MG63 (cell line): ENCODE results near the gene NXN. TPM values are rescaled to one million over a fixed set of nuclear protein-coding genes. Genes with fewer than 3 reads are reported as not detected.
A peak's percentile ranks its signal among the peaks of the same experiment; 100 is the strongest.
"Not testable (repeated sequence)": the region's sequence is repeated elsewhere in the genome, so short reads cannot be mapped to it uniquely, and the experiment has no call there.

Experiments
- DNase-seq: peaks from one replicate; pipeline ENCODE4 v3.0.0-alpha.2; 2020
- H3K27me3 ChIP-seq: fragments of 250-450 bp; sonication (Bioruptor Pico); 2 replicates; pipeline ENCODE4 v1.5.1; 2020; ENCODE audit warnings: mild to moderate bottlenecking, moderate library complexity
- H3K36me3 ChIP-seq: fragments of 250-450 bp; sonication (Bioruptor Pico); 2 replicates; pipeline ENCODE4 v1.5.1; 2020; ENCODE audit warnings: mild to moderate bottlenecking, moderate library complexity
- H3K4me3 ChIP-seq: fragments of 250-450 bp; sonication (Bioruptor Pico); 2 replicates; pipeline ENCODE4 v1.5.1; 2020; ENCODE audit warnings: mild to moderate bottlenecking, moderate library complexity
- H3K9me3 ChIP-seq: fragments of 250-450 bp; sonication (Bioruptor Pico); 2 replicates; pipeline ENCODE4 v1.5.1; 2020; ENCODE audit warnings: mild to moderate bottlenecking, moderate library complexity
- total RNA-seq: library from RNA; depleted of rRNA; stranded (reverse); fragments of >200 nt; shearing (Covaris generic); gene quantifications from 2 replicates; pipeline ENCODE4 v1.2.3, GENCODE V29; 2014; ENCODE audit warnings: low replicate concordance

Gene NXN
- total RNA-seq, 1 experiment from 2014 or later, result 100 TPM

DNA sequence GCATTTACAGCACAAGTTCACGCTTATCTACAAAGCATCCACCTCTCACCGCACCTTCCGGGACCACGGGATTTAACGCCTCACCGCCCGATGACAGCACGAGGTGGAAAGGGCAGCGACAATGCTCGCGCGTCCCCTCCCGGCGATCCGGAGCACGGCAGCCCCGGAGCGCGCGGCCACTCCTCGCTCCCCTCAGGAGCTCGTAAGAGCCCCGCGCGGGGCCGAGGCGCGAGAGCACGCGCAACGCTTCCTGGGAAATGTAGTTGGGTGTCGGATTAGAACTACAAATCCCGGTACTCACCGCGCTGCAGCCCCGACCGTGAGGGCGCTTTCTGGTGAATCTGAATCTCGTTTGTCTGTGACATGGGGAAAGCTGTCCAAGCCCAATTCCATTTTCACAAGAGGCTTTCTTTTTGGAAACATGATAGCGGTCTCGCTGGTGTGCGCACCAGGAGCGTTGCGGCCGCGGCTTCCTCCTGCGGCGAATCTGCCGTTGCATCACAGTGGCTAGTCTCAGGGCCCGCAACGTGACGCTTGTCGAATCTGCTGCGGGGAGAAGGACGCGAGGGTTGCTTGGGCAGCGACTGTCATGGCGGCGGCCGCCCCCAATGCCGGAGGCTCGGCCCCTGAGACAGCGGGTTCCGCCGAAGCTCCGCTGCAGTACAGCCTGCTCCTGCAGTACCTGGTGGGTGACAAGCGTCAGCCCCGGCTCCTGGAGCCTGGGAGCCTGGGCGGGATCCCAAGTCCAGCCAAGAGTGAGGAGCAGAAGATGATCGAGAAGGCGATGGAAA, 17.2 kb upstream of the NXN start, which contains the start of gene TIMM22:
TSS of gene TIMM22 (plus strand) at position 576 of the 791 bp plus-strand sequence. CDS start at position 590, 14 bp downstream.
- no peaks in the 10 kb centered on the region for H3K27me3 ChIP-seq
- H3K36me3 ChIP-seq, result peaks cover 22% of the 10 kb centered on the region
- H3K4me3 ChIP-seq, result peak within 1 kb of the TSS; percentile 79
- H3K9me3 ChIP-seq, result no peaks in the 10 kb centered on the region
- peak; percentile 88 for DNase-seq

DNA sequence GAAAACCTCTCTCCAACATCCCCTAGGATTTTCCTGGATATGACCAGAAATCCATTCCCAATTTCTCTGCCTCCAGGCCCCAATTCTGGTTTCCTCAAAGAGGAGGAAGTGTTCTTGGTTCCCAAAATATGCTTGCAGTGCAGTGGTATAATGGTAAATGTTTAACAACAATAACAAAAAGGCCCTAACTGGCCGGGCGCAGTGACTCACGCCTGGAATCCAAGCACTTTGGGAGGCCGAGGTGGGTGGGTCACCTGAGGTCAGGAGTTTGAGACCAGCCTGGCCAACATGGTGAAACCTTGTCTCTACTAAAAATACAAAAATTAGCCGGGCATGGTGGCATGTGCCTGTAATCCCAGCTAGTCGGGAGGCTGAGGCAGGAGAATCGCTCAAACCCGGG, 15.7 kb upstream of the NXN start:
- H3K27me3 ChIP-seq, DNase-seq, H3K4me3 ChIP-seq, H3K9me3 ChIP-seq: not testable (repeated sequence)
- H3K36me3 ChIP-seq, result peaks cover 12% of the 10 kb centered on the region

DNA sequence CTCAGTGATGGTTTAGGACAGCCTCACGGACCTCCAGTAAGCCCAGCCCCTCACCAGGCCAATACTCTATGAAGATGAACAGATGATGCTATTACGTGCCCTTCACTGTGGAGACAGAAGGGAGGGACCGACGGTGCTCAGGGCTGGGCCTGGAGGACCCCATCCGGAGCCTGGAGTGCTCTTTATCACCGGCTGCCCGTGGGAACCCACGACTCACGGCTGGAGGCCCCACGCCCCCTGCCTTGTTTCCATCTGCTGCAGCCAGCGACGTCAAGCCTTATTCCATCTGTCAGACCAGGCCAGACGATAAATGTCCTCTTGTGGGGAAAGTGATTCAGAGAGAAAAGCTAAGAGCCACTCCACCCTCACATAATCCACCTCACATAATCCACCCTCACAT, 13.4 kb upstream of the NXN start:
- DNase-seq, result no peak
- no peak overlapping the region for H3K4me3 ChIP-seq
- H3K9me3 ChIP-seq, result no peaks in the 10 kb centered on the region
- no peaks in the 10 kb centered on the region for H3K27me3 ChIP-seq
- H3K36me3 ChIP-seq, result no peaks in the 10 kb centered on the region

DNA sequence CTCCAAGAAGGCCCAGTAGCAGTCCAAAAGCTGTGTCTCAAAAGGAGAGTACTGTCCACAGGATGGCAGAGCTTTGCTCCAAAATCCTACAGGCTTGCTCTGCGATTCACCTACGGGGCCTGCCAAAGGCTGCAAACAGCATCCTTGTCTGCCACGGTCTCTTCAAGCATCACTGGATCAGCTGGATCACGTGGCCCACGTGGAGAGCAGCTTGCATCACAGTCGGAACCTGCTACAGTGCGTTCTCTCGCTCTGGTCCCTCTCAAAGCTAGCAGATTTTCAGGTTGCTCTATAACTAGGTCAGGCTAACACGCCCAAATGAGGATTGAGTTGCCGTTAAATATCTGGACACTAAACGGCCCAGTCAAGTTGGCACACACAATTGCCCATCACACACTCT, 9.0 kb upstream of the NXN start:
- Histone ChIP-seq H3K9me3 (no peaks in the 10 kb centered on the region), H3K4me3 (no peak overlapping the region), H3K27me3 (no peaks in the 10 kb centered on the region), H3K36me3 (no peaks in the 10 kb centered on the region)
- DNase-seq, result no peak

DNA sequence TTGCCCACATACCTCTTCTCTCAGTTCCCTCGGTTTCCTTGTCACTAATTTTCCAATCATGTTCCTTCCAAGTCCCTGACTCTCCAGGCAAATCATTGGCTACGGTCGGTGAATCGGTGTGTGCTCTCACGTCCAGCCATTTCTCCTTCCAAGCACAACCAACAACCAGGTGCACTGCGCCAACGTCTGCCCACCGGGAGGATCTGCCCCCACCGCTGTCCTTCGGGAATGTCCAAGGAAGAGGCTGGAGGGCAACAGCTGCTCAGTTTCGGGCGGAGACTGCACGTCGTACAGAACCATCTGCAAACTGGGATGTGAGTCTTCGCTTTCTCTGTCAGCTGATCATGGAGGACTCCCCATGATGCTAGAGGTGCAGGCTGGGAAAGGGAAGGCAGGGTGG, 8.4 kb upstream of the NXN start:
- no peak overlapping the region for H3K4me3 ChIP-seq
- no peaks in the 10 kb centered on the region for H3K27me3 ChIP-seq
- no peaks in the 10 kb centered on the region for H3K9me3 ChIP-seq
- no peaks in the 10 kb centered on the region for H3K36me3 ChIP-seq
- DNase-seq, result no peak

DNA sequence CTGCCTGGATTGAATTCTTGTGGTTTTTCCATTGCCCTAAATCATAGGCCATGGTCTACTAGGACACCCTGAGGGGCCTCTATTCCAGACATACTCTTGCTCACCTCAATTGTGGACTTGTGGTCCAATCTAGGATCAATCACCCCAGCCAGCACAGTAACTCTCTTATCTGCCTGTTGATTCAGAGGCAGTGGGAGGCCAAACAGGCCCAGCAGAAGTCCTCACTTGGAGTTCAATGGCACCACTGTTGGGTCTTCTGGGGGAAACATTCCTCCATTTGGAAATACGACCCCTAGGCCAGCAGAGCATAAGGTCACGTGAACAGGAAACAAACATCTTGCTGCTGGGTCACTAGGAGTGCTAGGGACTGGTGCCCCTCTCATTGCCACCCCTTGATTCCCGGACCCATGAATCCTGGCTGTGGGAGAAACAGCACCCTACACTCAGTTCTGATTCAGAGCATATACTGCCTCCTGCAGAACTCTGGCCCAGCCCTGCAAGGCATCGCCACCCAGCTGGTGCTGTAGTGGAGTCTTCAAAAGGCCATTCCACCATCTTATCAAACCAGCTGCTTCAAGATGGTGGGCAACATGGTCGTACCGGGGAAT, 6.8 kb upstream of the NXN start:
- no peak for DNase-seq
- no peaks in the 10 kb centered on the region for H3K9me3 ChIP-seq
- no peaks in the 10 kb centered on the region for H3K36me3 ChIP-seq
- no peak overlapping the region for H3K4me3 ChIP-seq
- H3K27me3 ChIP-seq, result no peaks in the 10 kb centered on the region

DNA sequence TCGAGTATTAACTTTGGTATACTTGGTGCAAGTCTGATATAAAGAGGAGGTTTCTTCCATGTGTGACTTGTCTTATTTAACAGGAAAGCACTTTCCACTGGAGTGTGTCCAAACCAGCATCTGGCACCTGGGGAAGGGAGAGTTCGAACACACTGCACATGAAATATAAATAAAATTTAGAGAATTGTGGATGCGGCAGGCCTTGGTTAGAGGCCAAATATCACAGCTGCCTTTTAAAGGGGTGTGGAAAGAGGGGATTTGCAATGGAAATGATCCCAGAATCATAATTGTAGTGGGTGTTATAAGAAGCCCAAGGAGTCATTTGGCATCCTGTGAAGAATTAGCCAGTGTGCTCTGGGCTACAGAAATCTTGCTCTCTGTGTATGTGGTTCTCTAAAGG, 4.3 kb upstream of the NXN start:
- no peak for DNase-seq
- no peaks in the 10 kb centered on the region for H3K9me3 ChIP-seq
- no peak overlapping the region for H3K4me3 ChIP-seq
- no peaks in the 10 kb centered on the region for H3K36me3 ChIP-seq
- H3K27me3 ChIP-seq, result no peaks in the 10 kb centered on the region

DNA sequence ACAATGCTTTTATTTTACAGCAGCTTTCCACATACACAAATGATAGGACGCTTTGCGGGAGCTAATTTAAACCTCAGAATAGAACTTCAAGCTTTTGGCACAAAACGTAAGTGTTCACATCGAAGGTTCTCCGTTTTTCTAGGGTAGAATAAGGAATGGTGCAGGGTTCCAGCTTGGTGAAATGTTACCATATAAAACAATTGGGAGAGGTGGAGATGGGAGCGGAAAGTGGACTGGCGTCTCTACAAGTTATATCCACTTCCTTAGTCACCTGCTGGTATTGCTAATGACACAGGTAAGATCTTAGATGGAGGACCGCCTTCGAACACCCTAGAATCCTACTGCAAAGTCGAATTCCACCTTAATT, 1.7 kb upstream of the NXN start:
- DNase-seq, result no peak
- H3K9me3 ChIP-seq, result no peaks in the 10 kb centered on the region
- no peaks in the 10 kb centered on the region for H3K27me3 ChIP-seq
- no peak overlapping the region for H3K4me3 ChIP-seq
- H3K36me3 ChIP-seq, result peaks cover 16% of the 10 kb centered on the region

DNA sequence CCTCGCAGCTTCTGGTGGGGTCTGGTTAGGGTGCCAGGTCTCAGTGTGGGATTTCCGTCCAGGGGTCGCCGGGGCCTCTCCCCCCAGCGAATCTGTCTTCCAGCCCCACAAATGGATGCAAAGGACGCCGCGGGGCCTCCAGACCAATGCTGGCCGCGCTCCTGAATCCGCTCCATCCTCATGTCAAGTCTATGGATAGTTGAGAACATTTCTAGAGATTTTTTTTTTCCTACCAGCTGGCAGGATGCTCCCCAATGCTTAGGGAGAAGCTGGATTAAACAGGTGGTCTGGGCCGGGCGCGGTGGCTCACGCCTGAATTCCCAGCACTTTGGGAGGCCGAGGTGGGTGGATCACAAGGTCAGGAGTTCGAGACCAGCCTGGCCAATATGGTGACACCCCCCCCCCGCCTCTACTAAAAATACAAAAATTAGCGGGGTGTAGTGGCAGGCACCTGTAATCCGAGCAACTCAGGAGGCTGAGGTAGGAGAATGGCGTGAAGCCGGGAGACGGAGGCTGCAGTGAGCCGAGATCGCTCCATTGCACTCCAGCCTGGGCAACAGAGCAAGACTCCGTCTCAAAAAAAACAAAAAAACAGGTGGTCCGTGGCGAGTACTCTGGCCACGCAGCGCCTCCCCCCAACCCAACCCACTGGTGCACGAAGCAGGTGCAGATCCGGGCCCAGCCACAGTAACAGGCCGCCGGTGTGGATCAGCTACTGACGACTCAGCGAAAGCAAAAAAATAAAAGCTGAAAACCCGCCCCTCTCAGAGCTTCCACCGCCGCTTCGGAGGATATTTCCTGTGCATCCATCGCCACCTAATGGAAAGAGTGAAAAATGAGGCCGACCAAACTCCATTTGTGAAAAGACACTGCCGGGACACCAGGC, 1.1 kb upstream of the NXN start:
- H3K4me3 ChIP-seq, result peak overlapping the region; percentile 45
- DNase-seq, result peak; percentile 61
- H3K9me3 ChIP-seq, result no peaks in the 10 kb centered on the region
- peaks cover 21% of the 10 kb centered on the region for H3K36me3 ChIP-seq
- no peaks in the 10 kb centered on the region for H3K27me3 ChIP-seq

DNA sequence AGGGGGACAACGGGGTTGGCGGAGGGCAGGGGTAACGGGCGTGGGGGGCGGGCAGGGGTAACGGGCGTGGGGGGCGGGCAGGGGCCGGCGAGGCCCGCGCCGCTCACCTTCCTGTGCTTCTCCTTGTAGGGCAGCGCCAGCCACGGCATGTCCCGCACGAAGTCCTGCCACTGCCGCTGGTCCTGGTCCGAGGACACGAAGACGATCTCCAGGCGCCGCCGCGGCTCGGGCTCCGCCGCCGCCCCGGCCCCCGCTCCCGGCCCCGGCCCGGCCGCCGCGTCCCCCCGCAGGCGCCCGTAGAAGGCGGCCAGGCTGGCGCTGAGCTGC, 401 bp downstream of the NXN start:
- Histone ChIP-seq H3K27me3 (no peaks in the 10 kb centered on the region), H3K4me3 (peak overlapping the region; percentile 56), H3K9me3 (no peaks in the 10 kb centered on the region), H3K36me3 (peaks cover 21% of the 10 kb centered on the region)
- no peak for DNase-seq

DNA sequence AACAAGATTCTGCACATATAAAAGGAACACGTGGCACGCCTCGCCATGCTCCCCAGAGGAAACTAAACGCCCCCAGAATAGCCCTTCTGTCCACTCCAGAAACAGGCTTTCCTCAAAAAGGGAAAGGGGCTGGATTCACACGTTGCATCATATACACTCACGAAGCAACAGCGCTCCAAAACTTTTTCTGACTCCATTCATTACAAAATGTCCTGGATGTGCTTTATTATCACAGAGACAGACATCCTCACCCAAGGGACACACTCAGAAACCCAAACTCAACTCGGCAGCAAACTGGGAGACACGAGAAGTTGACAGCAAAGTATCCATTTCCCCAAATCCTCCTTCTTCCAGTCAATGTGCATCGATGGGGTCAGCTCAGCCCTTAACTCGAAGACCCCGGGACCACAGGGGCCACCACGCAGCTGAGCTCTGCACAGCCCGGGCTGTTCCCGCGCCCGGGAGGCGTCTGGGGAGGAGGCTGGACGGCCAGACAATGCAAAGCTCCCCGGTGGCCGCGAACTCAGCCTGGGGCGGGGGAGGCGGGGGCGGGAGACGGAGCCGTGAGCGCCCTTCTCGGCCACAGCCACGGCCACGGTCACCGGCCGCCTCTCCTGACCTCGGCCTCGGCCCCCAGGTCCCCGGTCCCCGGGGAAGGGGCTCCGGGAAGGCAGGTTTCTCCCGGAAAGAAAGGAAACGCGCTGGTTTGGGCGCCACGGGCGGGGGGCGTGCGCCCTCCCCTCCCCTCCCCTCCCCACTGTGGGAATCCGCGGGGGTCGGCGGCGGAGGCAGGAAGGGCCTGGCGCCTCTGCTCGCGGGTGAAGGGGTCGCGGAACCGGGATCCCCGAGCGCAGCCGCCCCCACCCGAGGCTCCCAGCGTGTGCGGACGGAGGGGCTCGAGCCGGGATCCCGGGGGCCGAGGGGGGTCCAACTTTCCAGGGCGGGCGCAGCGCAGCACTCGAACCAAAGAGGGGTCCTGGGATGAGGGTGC, 1.2 kb downstream of the NXN start:
- no peaks in the 10 kb centered on the region for H3K9me3 ChIP-seq
- no peaks in the 10 kb centered on the region for H3K27me3 ChIP-seq
- DNase-seq, result peak; percentile 49
- H3K36me3 ChIP-seq, result peaks cover 21% of the 10 kb centered on the region
- H3K4me3 ChIP-seq, result peak overlapping the region; percentile 70

DNA sequence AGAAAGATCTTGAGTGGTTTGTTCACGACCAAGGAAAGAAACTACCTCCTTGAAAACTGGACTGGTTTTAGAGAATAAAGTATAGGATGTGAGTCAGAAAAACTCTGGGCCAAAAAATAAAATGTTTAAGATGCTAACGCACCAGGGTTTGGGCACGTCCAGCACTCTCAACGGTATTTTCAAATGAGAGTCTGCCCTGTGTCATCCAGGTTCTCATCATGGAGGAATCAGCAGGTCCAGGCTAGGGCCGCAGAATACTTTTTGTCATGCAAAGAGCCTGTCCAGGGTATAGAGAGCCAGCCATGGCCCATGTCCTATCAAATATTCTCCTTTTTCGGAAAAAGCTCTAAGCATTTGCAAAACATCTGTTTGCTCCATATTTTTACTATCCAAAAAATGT, 2.4 kb downstream of the NXN start:
- peak; percentile 53 for DNase-seq
- H3K9me3 ChIP-seq, result no peaks in the 10 kb centered on the region
- peaks cover 23% of the 10 kb centered on the region for H3K36me3 ChIP-seq
- peak overlapping the region; percentile 70 for H3K4me3 ChIP-seq
- no peaks in the 10 kb centered on the region for H3K27me3 ChIP-seq

DNA sequence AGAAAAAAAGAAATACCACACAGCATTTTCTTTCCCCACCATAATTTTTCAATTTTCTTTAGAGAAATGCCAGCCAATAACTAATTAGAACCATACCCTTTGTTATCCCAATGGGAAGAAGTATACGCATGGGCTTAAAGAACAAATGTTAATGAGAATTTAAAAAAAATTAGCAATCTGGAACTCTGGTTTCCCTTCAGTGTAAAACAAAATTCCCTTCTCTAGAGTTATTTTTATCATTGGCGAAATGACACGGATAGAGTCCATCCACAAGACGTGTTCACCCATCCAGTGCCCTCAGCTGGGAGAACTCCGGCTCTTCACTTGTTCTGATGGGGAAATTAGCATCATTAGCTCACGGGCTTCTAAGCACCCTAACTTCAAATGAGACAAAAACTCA, 3.3 kb downstream of the NXN start:
- peak overlapping the region; percentile 70 for H3K4me3 ChIP-seq
- no peak for DNase-seq

DNA sequence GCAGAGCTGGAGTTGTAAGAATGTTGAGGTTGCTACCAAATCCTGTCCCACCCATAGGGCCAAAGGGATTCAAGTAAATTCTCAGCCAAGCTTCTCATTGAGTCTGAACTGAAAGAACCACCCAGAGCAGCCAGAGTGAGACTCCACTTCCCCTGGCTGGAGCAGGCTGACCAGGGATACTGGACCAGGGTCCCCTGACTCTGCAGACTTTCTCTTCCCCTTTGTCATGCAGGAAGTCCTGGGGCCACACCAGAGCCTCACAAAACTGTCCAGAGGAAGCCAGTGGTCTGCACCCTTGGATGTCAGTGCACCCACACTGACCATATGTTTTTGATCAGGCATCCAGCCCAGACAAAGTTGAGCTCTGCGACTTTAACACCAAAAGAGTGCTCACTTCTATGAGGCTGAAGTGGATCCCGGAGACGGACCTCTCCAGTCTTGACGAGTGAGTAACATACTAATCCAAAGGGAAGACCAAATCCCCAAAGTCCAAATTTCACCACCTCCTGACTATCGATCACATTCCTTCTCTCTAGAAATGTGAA, 4.1 kb downstream of the NXN start:
- no peak for DNase-seq
- H3K9me3 ChIP-seq, result no peaks in the 10 kb centered on the region
- H3K27me3 ChIP-seq, result no peaks in the 10 kb centered on the region
- peak overlapping the region; percentile 27 for H3K4me3 ChIP-seq
- H3K36me3 ChIP-seq, result peaks cover 26% of the 10 kb centered on the region

More for the DNA sequence above, 3.3 kb downstream of the NXN start:
- Histone ChIP-seq H3K27me3 (no peaks in the 10 kb centered on the region), H3K9me3 (no peaks in the 10 kb centered on the region), H3K36me3 (peaks cover 26% of the 10 kb centered on the region)

DNA sequence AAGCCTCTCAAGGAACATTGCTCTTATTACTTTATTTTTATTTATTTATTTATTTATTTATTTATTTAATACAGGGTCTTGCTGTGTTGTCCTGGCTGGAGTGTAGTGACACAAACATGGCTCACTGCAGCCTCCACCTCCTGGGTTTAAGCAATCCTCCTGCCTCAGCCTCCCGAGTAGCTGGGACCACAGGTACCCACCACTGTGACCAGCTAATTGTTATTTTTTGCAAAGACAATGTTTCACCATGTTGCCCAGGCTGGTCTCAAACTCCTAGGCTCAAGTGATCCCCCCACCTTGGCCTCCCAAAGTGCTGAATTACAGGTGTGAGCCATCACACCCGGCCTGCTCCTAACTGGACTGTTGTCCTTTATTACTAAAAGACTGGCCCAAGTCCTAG, 4.8 kb downstream of the NXN start:
- H3K27me3 ChIP-seq, H3K9me3 ChIP-seq, H3K4me3 ChIP-seq, DNase-seq: not testable (repeated sequence)
- peaks cover 29% of the 10 kb centered on the region for H3K36me3 ChIP-seq

DNA sequence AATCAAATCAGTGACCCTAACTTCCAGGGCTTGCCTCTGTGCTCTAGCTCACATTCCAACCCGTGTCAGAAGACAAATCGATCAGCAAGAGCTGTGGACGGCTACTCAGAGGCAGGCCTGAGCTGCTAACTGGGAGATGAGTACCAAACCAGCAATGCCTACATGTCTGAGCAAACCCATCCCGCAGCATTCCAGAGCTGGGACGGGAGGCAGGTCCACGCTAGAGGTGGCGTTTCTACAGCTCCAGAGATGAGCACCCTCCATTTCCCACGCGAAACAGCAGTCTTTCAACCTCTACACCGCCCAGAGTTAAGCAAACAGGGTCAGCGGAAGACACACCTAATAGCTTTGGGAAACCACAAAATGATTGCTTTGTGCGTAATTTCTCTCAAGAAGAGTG, 6.5 kb downstream of the NXN start:
- H3K27me3 ChIP-seq, result no peaks in the 10 kb centered on the region
- H3K36me3 ChIP-seq, result peaks cover 38% of the 10 kb centered on the region
- H3K9me3 ChIP-seq, result no peaks in the 10 kb centered on the region
- no peak overlapping the region for H3K4me3 ChIP-seq
- DNase-seq, result no peak
